Keratinocyte (primary cell): Measurements from ENCODE around the gene ZNF487. TPM values are rescaled to one million over a fixed set of nuclear protein-coding genes. Genes with fewer than 3 reads are reported as not detected.

Source experiments
- DNase-seq: peaks from one replicate; pipeline ENCODE4 v3.0.0-alpha.2; 2011; ENCODE audit warnings: low read depth, missing footprints, low spot score
- FAIRE-seq: peaks from 2 replicates; lab custom pipeline; 2011; peaks lifted over from hg19 to GRCh38; lab: Jason Lieb, UNC
- H2AFZ ChIP-seq: 2 replicates; pipeline ENCODE4 v1.6.0; 2012; ENCODE audit warnings: low read length, control low read depth, inconsistent platforms; ENCODE audit not compliant: control insufficient read depth
- H3K27ac ChIP-seq: 2 replicates; pipeline ENCODE4 v1.5.1; 2011; ENCODE audit warnings: low read length; ENCODE audit not compliant: control insufficient read depth, insufficient read depth
- H3K27me3 ChIP-seq: 3 replicates; pipeline ENCODE4 v1.6.0; 2011; ENCODE audit warnings: low read length; ENCODE audit not compliant: control insufficient read depth, insufficient read depth; ENCODE audit errors: extremely low read depth
- H3K36me3 ChIP-seq, 2 experiments: 2 replicates in 1 of 2; 3 replicates in 1 of 2; pipeline ENCODE4 v1.5.1; 2011; ENCODE audit warnings: low read length in 2 of 2, mild to moderate bottlenecking in 1 of 2; ENCODE audit not compliant: control insufficient read depth in 2 of 2, insufficient read depth in 2 of 2; ENCODE audit errors: extremely low read depth in 1 of 2
- H3K4me1 ChIP-seq: 3 replicates; pipeline ENCODE4 v1.5.1; 2011; ENCODE audit warnings: low read length; ENCODE audit not compliant: control insufficient read depth, insufficient read depth; ENCODE audit errors: extremely low read depth
- H3K4me2 ChIP-seq: 3 replicates; pipeline ENCODE4 v1.6.0; 2011; ENCODE audit warnings: low read depth, low read length; ENCODE audit not compliant: control insufficient read depth, insufficient read depth; ENCODE audit errors: extremely low read depth
- H3K4me3 ChIP-seq, 3 experiments: fragments of 200-600 bp in 1 of 3; sonication (generic) in 1 of 3; 2 replicates in 2 of 3; 3 replicates in 1 of 3; pipeline ENCODE4 v1.5.1; 2011 to 2016; ENCODE audit warnings: low read length in 3 of 3, mild to moderate bottlenecking in 3 of 3, control low read depth in 2 of 3, inconsistent platforms in 1 of 3, low read depth in 1 of 3, mixed read lengths in 1 of 3, mixed run types in 1 of 3, moderate library complexity in 1 of 3; ENCODE audit not compliant: control insufficient read depth in 2 of 3, insufficient read depth in 2 of 3; ENCODE audit errors: extremely low read depth in 1 of 3
- H3K79me2 ChIP-seq: 2 replicates; pipeline ENCODE4 v1.6.0; 2012; ENCODE audit warnings: low read length; ENCODE audit not compliant: control insufficient read depth, insufficient read depth
- H3K9ac ChIP-seq: 3 replicates; pipeline ENCODE4 v1.6.0; 2011; ENCODE audit warnings: low read length; ENCODE audit not compliant: control insufficient read depth, insufficient read depth; ENCODE audit errors: extremely low read depth
- H3K9me1 ChIP-seq: 3 replicates; pipeline ENCODE4 v1.6.0; 2011; ENCODE audit warnings: low read length; ENCODE audit not compliant: control insufficient read depth, insufficient read depth; ENCODE audit errors: extremely low read depth
- H3K9me3 ChIP-seq: 2 replicates; pipeline ENCODE4 v1.5.1; 2012; ENCODE audit warnings: low read depth, low read length; ENCODE audit not compliant: control insufficient read depth
- H4K20me1 ChIP-seq: 3 replicates; pipeline ENCODE4 v1.6.0; 2011; ENCODE audit warnings: low read length; ENCODE audit not compliant: control insufficient read depth, insufficient read depth; ENCODE audit errors: extremely low read depth
- CTCF ChIP-seq, 3 experiments: IDR thresholded peaks in 1 of 3; conservative IDR thresholded peaks in 1 of 3; optimal IDR thresholded peaks in 1 of 3; 2 replicates in 2 of 3; 3 replicates in 1 of 3; pipeline versions ENCODE3 to v1.5.1; 2011; ENCODE audit warnings: low read length in 3 of 3, mild to moderate bottlenecking in 3 of 3, moderate library complexity in 2 of 3, control low read depth in 1 of 3, inconsistent platforms in 1 of 3; ENCODE audit not compliant: insufficient read depth in 2 of 3; ENCODE audit errors: extremely low read depth in 1 of 3
- EZH2 ChIP-seq: IDR thresholded peaks from one replicate; pipeline ENCODE4 v1.6.1; 2012; ENCODE audit warnings: inconsistent platforms, mild to moderate bottlenecking, low read length, moderate library complexity
- dilution Hi-C: fragments of 300-500 bp; cut with MboI; formaldehyde crosslinking; loops from one replicate; pipeline ENCODE4 v1.7.0; 2020; ENCODE audit warnings: low sequenced_read_pairs; ENCODE audit not compliant: extremely low pct_ligation_motif_present
- polyA plus RNA-seq, 5 experiments: library from polyadenylated mRNA; depleted of rRNA in 3 of 5; stranded (reverse) in 3 of 5; stranded (forward) in 1 of 5; unstranded in 1 of 5; fragments of >200 nt; gene quantifications; 1 replicate in 1 of 5; 2 replicates in 3 of 5; 3 replicates in 1 of 5; pipeline versions ENCODE4 v1.2.1 to v1.2.3, GENCODE V29; 2011 to 2012; ENCODE audit warnings: missing spikeins in 2 of 5, low read depth in 1 of 5, low replicate concordance in 1 of 5

ZNF487 gene
- polyA plus RNA-seq, 1 donor (not counting 4 experiments of a cell fraction or from before 2014, with no cell fraction given), result 4.1 TPM

GRCh38 chr10:43409385-43410109 is 27.4 kb upstream of the ZNF487 start:
- Histone ChIP-seq H3K9me3 (no peaks in the 10 kb centered on the region), H3K27ac (peak overlapping the region; percentile 88), H3K27me3 (no peaks in the 10 kb centered on the region), H3K79me2 (peaks cover 41% of the 10 kb centered on the region), H3K36me3 (no peaks in the 10 kb centered on the region), H3K4me2 (peak overlapping the region; percentile 66), H3K4me3 (peak overlapping the region; percentile 73 to 89 (median 75)), H3K9ac (peak overlapping the region; percentile 87), H3K9me1 (no peaks in the 10 kb centered on the region), H3K4me1 (peaks cover 16% of the 10 kb centered on the region), H4K20me1 (peaks cover 9% of the 10 kb centered on the region), H2AFZ (peak overlapping the region; percentile 87)
- DNase-seq, result no peak
- no peak for FAIRE-seq
- no peak for TF ChIP-seq CTCF (optimal IDR thresholded peaks at IDR 0.05 in 1 of 3, IDR thresholded peaks at IDR 0.05 in 1 of 3, conservative IDR thresholded peaks at IDR 0.05 in 1 of 3; ENCODE audit: extremely low read depth in 1 of 3, insufficient read depth in 2 of 3, low read length in 3 of 3)
- no peak for TF ChIP-seq EZH2
- dilution Hi-C loops, result no loop called here

GRCh38 chr10:43410345-43410744 is 26.6 kb upstream of the ZNF487 start:
- dilution Hi-C loops, result no loop called here
- Histone ChIP-seq H3K4me3 (no peak overlapping the region), H3K9me1 (no peaks in the 10 kb centered on the region), H3K9ac (peak overlapping the region; percentile 87), H3K4me2 (peak overlapping the region; percentile 66), H3K9me3 (no peaks in the 10 kb centered on the region), H3K27me3 (no peaks in the 10 kb centered on the region), H3K4me1 (peaks cover 9% of the 10 kb centered on the region), H4K20me1 (peaks cover 8% of the 10 kb centered on the region), H3K36me3 (no peaks in the 10 kb centered on the region), H2AFZ (no peak overlapping the region), H3K79me2 (peaks cover 33% of the 10 kb centered on the region), H3K27ac (peak overlapping the region; percentile 88)
- FAIRE-seq (no peak), DNase-seq (no peak)
- TF ChIP-seq CTCF (optimal IDR thresholded peaks at IDR 0.05 in 1 of 3, IDR thresholded peaks at IDR 0.05 in 1 of 3, conservative IDR thresholded peaks at IDR 0.05 in 1 of 3; ENCODE audit: extremely low read depth in 1 of 3, insufficient read depth in 2 of 3, low read length in 3 of 3) (no peak), EZH2 (no peak)
